NCI-H446 (cell line): ENCODE results near the gene TCHH.
"Not testable (repeated sequence)": the region's sequence is repeated elsewhere in the genome, so short reads cannot be mapped to it uniquely, and the experiment has no call there.

ENCODE experiments used
- DNase-seq, 2 experiments: peaks; one replicate each; lab custom pipeline; 2025; lab: John Stamatoyannopoulos, UW

Gene TCHH

GRCh38 chr1:152115344-152115743 is at the start of gene TCHH:
Gene TCHH, minus strand, starts transcription at chr1:152115444. Its CDS starts 1,364 bp downstream, at chr1:152114080.
- no peak for DNase-seq

- DNase-seq: no peak
Observed at GRCh38 chr1:152164517-152165136, 49.4 kb upstream of the TCHH start.

- no peak for DNase-seq
Observed at GRCh38 chr1:152162792-152163463, 47.7 kb upstream of the TCHH start.

- DNase-seq: no peak
Observed at GRCh38 chr1:152160576-152160975, 45.3 kb upstream of the TCHH start.

- DNase-seq: no peak
Observed at GRCh38 chr1:152159144-152159543, 43.9 kb upstream of the TCHH start, which contains the start of gene RPTN. Gene RPTN, minus strand, starts transcription at chr1:152159228. Its CDS starts 1,339 bp downstream, at chr1:152157889.

- no peak for DNase-seq
Observed at GRCh38 chr1:152153996-152154395, 38.8 kb upstream of the TCHH start.

- no peak for DNase-seq
Observed at GRCh38 chr1:152151646-152152045, 36.4 kb upstream of the TCHH start.

GRCh38 chr1:152148981-152149380 is 33.7 kb upstream of the TCHH start:
- DNase-seq: no peak

- no peak for DNase-seq
Observed at GRCh38 chr1:152148051-152148450, 32.8 kb upstream of the TCHH start.

- no peak for DNase-seq
Observed at GRCh38 chr1:152145769-152146168, 30.5 kb upstream of the TCHH start.

GRCh38 chr1:152144674-152145183 is 29.5 kb upstream of the TCHH start:
- not testable (repeated sequence) for DNase-seq

- DNase-seq: no peak
Observed at GRCh38 chr1:152143150-152143887, 28.1 kb upstream of the TCHH start.

GRCh38 chr1:152141971-152142584 is 26.8 kb upstream of the TCHH start:
- peak; percentile 33 to 65 for DNase-seq

GRCh38 chr1:152137215-152137614 is 22.0 kb upstream of the TCHH start:
- no peak for DNase-seq

- DNase-seq: no peak
Observed at GRCh38 chr1:152130186-152130585, 14.9 kb upstream of the TCHH start.

GRCh38 chr1:152127673-152128072 is 12.4 kb upstream of the TCHH start:
- DNase-seq: no peak

- no peak for DNase-seq
Observed at GRCh38 chr1:152125834-152126443, 10.7 kb upstream of the TCHH start.

- DNase-seq: no peak
Observed at GRCh38 chr1:152118915-152119314, 3.7 kb upstream of the TCHH start.

GRCh38 chr1:152112885-152113432 is 2.3 kb downstream of the TCHH start:
- DNase-seq: no peak

GRCh38 chr1:152112101-152112884 is 3.0 kb downstream of the TCHH start:
- DNase-seq: no peak

GRCh38 chr1:152111515-152111968 is 3.7 kb downstream of the TCHH start:
- peak in 1 of 2 experiments; percentile 21 for DNase-seq
